T-helper 2 cell treated with Interferon-gamma antibody and Interleukin-4, amounts not matched to agents 5 μg/mL and 100 μg/mL, for 36 hours (primary cell): ENCODE measurements around the gene FHIT.

Source experiments
- DNase-seq: peaks from one replicate; pipeline ENCODE4 v3.0.0; 2021; ENCODE audit warnings: low spot score
- H3K27ac Mint-ChIP-seq: one replicate; pipeline ENCODE4 v1.8.0; 2021; ENCODE audit warnings: mild to moderate bottlenecking, mixed read lengths
- H3K27me3 Mint-ChIP-seq: one replicate; pipeline ENCODE4 v1.8.0; 2021; ENCODE audit warnings: low read depth, mixed read lengths
- H3K36me3 Mint-ChIP-seq: one replicate; pipeline ENCODE4 v1.8.0; 2021; ENCODE audit warnings: low read depth, mixed read lengths
- H3K4me1 Mint-ChIP-seq: one replicate; pipeline ENCODE4 v1.8.0; 2021; ENCODE audit warnings: low read depth, mixed read lengths
- H3K4me3 Mint-ChIP-seq: one replicate; pipeline ENCODE4 v1.8.0; 2022; ENCODE audit warnings: mild to moderate bottlenecking, moderate library complexity, mixed read lengths
- H3K9me3 Mint-ChIP-seq: one replicate; pipeline ENCODE4 v1.8.0; 2021; ENCODE audit warnings: mixed read lengths

The FHIT gene

DNA sequence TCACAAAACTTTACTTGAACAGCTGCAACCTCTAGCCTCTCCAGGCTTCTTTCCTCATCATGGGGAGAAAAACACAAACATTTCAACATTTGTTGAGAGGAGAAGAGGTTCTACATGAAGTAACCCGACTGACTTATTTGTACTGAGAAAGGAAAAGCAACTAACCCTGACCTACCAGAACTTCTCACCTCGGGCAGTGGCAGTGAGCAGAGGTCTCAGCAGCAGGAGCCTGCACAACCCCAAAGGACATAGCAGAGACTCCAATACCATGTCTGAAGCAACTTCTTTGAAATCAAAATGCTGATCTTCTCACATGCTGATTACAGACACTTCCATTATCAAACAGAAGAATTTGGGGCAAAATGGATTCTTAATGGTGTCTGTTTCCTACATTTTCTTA, 1115.8 kb downstream of the FHIT start:
- H3K4me3 Mint-ChIP-seq = no peak overlapping the region
- no peak overlapping the region for H3K27ac Mint-ChIP-seq
- H3K9me3 Mint-ChIP-seq = peaks cover 7% of the 10 kb centered on the region
- H3K36me3 Mint-ChIP-seq = peaks cover 3% of the 10 kb centered on the region
- no peaks in the 10 kb centered on the region for H3K27me3 Mint-ChIP-seq
- H3K4me1 Mint-ChIP-seq = peaks cover 3% of the 10 kb centered on the region
- no peak for DNase-seq

DNA sequence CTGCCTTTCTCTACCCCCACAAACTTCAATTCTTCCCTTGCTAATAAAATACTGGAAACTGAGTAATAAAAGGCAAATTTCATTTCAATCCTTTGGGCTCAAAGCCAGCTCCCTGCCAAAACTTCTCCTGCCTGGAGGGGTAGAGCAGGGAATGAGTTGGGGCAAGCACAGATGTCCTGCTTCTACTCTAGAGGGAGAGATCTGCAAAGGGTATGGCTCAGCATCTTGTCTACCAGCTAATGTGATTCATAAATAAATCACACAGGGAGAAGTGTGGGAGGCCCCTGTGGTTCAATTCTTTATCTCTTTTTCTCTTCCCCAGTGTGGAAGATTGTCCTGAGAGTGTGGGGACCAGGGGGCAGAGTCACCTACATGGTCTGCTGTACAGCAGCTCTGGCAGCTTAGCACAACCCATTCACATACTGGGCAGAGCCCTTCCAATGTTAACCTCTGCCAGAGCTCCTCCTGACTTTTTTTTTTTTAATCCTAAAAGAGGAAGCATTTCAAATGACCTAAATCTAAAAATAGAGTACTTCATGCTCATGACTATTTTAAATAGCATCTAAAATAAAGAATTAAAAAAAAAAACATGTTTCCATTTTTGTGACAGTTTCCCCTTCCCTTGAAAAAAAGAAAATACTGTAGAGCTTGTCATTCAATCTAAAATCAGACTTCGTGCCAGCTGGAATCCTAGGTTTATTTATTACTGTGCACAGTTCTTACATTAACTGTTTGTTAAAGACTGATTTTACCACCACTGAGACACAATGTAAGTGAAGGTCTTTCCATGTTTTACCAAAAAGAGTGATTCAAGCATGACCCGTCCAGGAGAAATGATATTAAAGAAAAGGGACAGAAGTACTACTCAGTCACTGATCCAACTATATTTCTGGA, 1117.7 kb downstream of the FHIT start:
- H3K27me3 Mint-ChIP-seq = no peaks in the 10 kb centered on the region
- no peak for DNase-seq
- peaks cover 13% of the 10 kb centered on the region for H3K9me3 Mint-ChIP-seq
- H3K4me1 Mint-ChIP-seq = peaks cover 3% of the 10 kb centered on the region
- H3K36me3 Mint-ChIP-seq = peaks cover 5% of the 10 kb centered on the region
- no peak overlapping the region for H3K27ac Mint-ChIP-seq
- no peak overlapping the region for H3K4me3 Mint-ChIP-seq

DNA sequence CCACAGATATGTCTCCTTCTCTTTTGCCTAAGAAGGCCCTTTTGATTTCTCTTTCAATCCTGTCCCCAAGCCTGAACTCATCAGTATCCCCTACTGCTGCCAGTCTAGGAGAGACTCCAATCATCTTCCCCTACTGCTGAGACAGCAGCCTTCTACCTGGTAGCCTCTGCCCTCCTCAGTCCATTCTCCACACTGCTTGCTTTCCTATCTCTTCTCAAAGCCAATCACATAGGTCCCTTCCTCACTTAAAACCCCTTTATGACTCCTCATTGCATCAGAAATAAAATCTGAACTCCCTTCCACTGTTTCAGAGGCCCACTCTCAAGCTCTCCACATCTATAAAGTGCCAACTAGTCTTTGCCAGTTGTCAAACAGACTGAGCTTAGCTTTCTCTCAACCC, 1119.6 kb downstream of the FHIT start:
- H3K27ac Mint-ChIP-seq = no peak overlapping the region
- peaks cover 10% of the 10 kb centered on the region for H3K36me3 Mint-ChIP-seq
- H3K4me3 Mint-ChIP-seq = no peak overlapping the region
- peaks cover 23% of the 10 kb centered on the region for H3K9me3 Mint-ChIP-seq
- no peaks in the 10 kb centered on the region for H3K27me3 Mint-ChIP-seq
- H3K4me1 Mint-ChIP-seq = peaks cover 3% of the 10 kb centered on the region
- no peak for DNase-seq

DNA sequence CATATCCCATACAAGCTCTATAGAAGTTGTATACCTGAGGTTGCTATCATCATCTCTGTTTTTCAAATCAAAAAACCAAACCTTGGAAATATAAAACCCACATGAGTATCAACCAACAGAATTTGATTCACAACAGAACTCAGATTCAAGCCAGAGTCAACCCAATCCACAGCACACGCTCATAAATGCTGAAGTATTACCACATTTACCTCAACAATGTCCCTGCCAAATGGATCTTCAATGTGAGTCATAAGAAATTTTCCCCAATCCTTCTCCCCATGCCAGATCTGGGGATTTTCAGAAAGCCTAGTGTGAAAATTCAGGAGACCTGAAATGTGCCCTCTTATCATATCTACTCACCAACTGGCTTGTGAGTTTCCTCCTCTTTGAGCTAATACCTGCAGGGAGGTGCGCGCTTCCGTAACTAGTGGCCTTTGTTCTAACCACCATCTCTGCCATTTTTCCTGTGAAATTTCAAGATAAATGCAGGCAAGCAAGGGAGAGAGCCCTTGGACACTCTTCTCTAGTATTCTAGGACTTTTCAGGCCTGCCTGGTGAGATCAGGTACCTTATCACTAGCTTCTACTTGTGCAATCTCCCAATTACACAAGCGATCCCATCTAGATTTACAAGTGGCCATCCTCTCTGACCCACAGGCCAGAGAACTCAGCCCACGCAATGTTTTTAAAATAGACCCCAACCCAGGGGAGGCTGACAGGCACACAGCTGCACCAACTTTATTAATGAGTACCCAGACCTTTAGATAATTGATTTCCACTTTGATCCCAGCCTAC, 1124.5 kb downstream of the FHIT start:
- Mint-ChIP-seq H3K27me3 (no peaks in the 10 kb centered on the region), H3K4me1 (no peaks in the 10 kb centered on the region), H3K9me3 (peaks cover 23% of the 10 kb centered on the region), H3K27ac (no peak overlapping the region), H3K36me3 (peaks cover 8% of the 10 kb centered on the region), H3K4me3 (no peak overlapping the region)
- no peak for DNase-seq

DNA sequence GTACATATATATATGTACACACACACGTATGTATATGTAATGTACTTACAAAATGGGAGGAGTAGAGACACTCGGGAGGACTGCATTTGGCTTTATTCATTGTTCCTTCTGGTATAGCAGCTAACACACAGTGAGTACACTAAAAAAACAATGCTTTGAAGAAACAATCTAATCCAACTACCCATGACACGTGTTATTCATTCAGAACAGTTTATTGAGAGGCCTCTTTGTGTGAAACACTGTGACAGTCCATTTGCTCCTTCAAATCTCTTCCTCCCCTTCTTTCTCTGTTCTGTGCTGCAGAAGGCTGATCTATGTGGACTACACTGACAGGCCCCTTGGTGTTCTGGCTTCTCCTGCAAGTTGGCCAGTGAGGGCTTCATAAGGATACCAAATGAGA, 1125.6 kb downstream of the FHIT start:
- no peak overlapping the region for H3K27ac Mint-ChIP-seq
- H3K36me3 Mint-ChIP-seq = peaks cover 8% of the 10 kb centered on the region
- H3K27me3 Mint-ChIP-seq = no peaks in the 10 kb centered on the region
- H3K4me3 Mint-ChIP-seq = no peak overlapping the region
- H3K4me1 Mint-ChIP-seq = no peaks in the 10 kb centered on the region
- DNase-seq = no peak
- H3K9me3 Mint-ChIP-seq = peaks cover 23% of the 10 kb centered on the region

DNA sequence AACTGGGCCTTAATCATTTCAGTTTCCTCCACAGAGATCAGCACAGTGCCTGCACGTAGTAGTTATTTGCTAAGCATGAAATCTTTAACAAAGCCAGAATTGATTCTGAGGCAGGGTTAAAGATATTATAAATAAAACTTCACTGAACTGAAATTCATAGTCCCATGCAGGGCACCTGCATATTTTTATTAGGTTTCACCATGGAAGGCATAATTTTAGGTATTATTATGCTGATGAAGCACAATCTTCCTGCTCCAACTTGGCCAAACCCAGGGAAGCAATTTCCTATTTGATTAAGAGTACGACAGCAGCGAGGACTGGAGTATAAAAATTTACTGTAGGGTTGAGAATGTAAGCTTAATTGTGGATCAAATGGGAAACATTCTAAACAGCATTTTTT, 1131.0 kb downstream of the FHIT start:
- Mint-ChIP-seq H3K4me3 (no peak overlapping the region), H3K36me3 (no peaks in the 10 kb centered on the region), H3K27ac (no peak overlapping the region), H3K27me3 (no peaks in the 10 kb centered on the region), H3K9me3 (no peaks in the 10 kb centered on the region), H3K4me1 (no peaks in the 10 kb centered on the region)
- no peak for DNase-seq

DNA sequence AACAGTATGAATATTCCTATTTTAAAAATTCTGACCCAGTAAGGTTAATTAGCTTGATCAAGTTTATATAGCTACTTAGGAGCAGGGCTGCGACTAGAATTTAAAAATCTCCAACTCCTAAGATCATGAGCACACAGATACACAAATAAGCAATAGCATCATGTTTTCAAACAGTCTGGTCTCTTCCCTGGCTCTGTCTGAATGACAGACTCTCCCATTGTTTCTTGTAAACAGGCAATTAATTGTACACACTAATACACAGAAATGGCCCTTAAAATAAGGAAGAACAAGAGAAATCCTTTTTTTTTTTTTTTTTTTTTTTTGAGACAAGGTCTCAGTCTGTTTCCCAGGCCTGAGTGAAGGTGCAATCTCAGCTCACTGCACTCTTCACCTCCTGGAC, 1137.1 kb downstream of the FHIT start:
- DNase-seq = no peak
- H3K4me3 Mint-ChIP-seq = no peak overlapping the region
- H3K36me3 Mint-ChIP-seq = no peaks in the 10 kb centered on the region
- no peaks in the 10 kb centered on the region for H3K27me3 Mint-ChIP-seq
- H3K27ac Mint-ChIP-seq = no peak overlapping the region
- no peaks in the 10 kb centered on the region for H3K9me3 Mint-ChIP-seq
- H3K4me1 Mint-ChIP-seq = no peaks in the 10 kb centered on the region

DNA sequence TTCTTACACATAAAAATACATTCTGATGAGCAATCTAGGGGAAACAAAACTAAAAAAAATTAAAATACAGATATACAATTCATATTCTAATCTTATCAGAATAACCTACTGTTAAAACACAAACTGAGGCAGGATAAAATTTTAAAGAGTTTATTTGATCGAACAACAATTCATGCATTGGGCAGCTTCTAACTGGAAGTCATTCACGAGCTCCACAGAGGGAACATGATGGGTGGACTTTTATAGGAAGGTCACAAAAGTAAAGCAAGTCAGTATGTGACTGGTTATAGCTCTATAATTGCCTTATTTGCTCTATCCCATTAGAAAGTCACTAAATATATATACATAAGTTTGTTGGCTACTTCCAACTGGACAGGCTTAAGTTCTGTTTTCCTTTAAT, 1144.0 kb downstream of the FHIT start:
- Mint-ChIP-seq H3K36me3 (no peaks in the 10 kb centered on the region), H3K4me1 (peaks cover 22% of the 10 kb centered on the region), H3K4me3 (no peak overlapping the region), H3K27me3 (no peaks in the 10 kb centered on the region), H3K27ac (no peak overlapping the region), H3K9me3 (no peaks in the 10 kb centered on the region)
- no peak for DNase-seq

DNA sequence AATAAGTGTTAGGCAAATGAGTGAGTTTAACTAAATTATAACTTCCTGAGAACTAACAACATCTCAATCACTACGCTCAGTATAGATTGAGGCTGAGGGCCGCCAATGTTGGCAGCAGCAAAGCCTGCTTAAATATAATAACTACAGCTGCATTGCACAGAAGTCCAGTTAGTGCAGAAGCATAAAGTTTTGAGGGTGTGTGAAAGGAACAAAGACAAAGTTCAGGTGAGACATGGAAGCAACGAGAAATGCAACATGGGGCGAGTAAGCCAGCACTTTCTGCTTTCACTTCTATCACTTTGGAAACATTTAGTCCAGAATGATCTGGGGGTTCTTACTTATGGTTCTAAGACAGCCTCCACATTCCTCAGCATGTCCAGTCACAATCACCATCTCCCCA, 1149.1 kb downstream of the FHIT start:
- Mint-ChIP-seq H3K27me3 (no peaks in the 10 kb centered on the region), H3K36me3 (peaks cover 2% of the 10 kb centered on the region), H3K9me3 (peaks cover 5% of the 10 kb centered on the region), H3K4me3 (no peak overlapping the region), H3K27ac (no peak overlapping the region), H3K4me1 (peaks cover 22% of the 10 kb centered on the region)
- no peak for DNase-seq

DNA sequence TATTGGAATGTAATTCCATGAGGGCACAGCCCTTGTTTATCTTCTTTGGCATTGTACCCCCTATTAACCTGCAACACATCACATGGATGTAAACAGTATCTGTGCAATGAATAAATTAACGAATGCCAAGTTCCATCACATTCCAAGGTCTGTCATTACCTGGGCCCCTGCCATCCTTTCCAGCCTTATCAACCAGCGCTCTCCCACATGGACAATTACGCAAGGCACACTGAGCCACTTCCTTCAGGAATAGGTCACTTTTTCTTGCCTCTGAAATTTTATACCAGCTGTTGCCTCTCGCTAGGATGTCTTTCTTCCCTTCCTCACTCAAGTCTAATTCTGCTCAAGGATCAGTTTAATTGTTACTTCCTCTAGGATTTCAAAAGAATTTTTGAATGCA, 1149.6 kb downstream of the FHIT start:
- H3K4me1 Mint-ChIP-seq = peaks cover 22% of the 10 kb centered on the region
- H3K4me3 Mint-ChIP-seq = no peak overlapping the region
- no peak for DNase-seq
- H3K36me3 Mint-ChIP-seq = peaks cover 2% of the 10 kb centered on the region
- H3K9me3 Mint-ChIP-seq = peaks cover 5% of the 10 kb centered on the region
- no peaks in the 10 kb centered on the region for H3K27me3 Mint-ChIP-seq
- no peak overlapping the region for H3K27ac Mint-ChIP-seq

DNA sequence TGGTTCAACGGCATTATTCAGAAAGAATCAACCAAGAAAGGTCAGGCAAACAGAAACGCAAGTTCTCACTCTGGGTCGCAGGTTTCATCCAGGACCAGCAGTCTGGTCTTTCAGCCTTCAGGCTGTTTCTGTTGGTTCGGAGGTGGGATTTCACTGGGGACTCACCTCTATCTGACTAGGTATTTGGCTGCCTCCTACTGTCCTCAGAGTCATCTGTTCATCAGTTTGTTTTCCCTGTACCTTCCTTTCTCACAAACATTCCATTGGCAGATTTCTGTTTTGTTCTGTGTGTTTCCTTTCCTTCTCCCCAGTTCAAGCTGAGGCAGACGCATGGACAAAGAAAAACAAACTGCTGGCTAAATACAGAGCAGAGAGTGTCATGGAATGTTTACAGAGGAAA, 1154.8 kb downstream of the FHIT start:
- no peak for DNase-seq
- Mint-ChIP-seq H3K27ac (no peak overlapping the region), H3K4me3 (no peak overlapping the region), H3K4me1 (peaks cover 3% of the 10 kb centered on the region), H3K27me3 (no peaks in the 10 kb centered on the region), H3K36me3 (peaks cover 10% of the 10 kb centered on the region), H3K9me3 (peaks cover 5% of the 10 kb centered on the region)

DNA sequence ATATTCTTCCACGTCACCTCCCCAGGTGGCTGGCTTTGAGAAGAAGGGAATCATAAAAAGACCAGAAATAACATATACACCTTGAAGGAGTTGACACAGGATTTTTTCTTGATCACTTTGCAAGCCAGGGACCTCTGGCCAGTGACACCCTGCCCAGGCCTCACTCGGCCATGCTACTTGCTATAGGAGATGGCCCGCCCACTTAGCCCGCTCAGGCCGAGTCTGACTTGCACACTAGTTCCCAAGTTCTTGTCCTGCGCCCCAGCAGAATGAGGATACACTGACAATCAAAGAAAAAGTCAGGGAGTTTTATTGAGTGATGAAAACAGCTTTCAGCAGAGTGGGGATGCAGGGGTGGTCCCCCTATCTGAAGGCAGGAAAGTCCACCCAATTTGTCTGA, 1155.3 kb downstream of the FHIT start:
- peaks cover 5% of the 10 kb centered on the region for H3K9me3 Mint-ChIP-seq
- no peak overlapping the region for H3K4me3 Mint-ChIP-seq
- DNase-seq = no peak
- peaks cover 3% of the 10 kb centered on the region for H3K4me1 Mint-ChIP-seq
- H3K36me3 Mint-ChIP-seq = peaks cover 10% of the 10 kb centered on the region
- H3K27me3 Mint-ChIP-seq = no peaks in the 10 kb centered on the region
- no peak overlapping the region for H3K27ac Mint-ChIP-seq

DNA sequence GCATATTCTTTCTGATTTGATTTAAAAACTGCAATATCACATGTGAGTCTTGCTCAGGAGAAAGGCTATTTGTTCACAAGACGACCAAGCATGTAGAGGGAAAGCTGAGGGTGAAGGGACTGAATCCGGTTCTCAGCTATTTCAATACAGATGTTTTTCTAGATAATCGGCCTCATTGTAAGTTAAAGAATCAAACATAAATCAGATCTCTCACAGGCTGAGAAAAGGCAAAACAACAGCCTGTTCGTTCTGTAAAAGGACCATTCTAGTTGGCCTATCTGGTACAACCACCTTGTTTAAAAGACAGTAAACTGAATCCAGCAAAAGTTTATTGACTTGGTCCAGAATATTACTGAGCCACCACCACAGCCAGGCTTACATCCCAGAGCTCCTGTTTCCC, 1155.7 kb downstream of the FHIT start:
- Mint-ChIP-seq H3K4me1 (peaks cover 6% of the 10 kb centered on the region), H3K27ac (no peak overlapping the region), H3K27me3 (no peaks in the 10 kb centered on the region), H3K36me3 (peaks cover 12% of the 10 kb centered on the region), H3K9me3 (peaks cover 5% of the 10 kb centered on the region), H3K4me3 (no peak overlapping the region)
- no peak for DNase-seq

DNA sequence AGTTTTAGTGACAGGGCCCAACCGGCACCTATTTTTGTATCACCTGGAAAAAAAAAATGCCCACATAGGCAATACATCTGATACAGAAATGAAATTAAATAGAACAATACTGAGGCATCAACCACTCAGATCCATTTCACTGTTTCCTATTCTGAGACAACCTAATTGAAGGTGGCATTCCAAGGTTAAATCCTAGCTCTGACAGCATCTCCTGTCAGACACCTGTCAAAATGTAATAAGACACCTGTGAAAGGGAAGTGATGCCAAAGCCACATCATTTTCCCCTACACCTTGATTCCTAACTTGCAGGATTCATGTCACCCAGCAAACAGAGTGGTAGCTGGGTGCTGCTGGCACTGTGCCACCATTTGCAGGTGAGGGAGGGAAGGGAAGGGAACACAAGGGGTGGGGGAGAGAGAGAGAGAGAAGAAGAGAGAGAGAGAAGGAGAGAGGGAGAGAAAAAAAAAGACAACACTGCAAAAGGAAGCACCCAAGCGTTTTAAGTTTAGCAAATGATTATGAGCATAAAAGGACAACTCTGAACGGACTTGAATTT, 1156.8 kb downstream of the FHIT start:
- Mint-ChIP-seq H3K36me3 (peaks cover 12% of the 10 kb centered on the region), H3K27me3 (no peaks in the 10 kb centered on the region), H3K4me3 (no peak overlapping the region), H3K4me1 (peaks cover 8% of the 10 kb centered on the region), H3K27ac (no peak overlapping the region), H3K9me3 (peaks cover 5% of the 10 kb centered on the region)
- no peak for DNase-seq
